H1 (cell line): ENCODE data around the gene OR51B2.

Experiments
- CEBPB ChIP-seq: IDR thresholded peaks from 2 replicates; pipeline ENCODE4 v1.6.1; 2012; ENCODE audit warnings: low read depth, low read length
- EP300 ChIP-seq, 2 experiments: IDR thresholded peaks; 1 replicate in 1 of 2; 2 replicates in 1 of 2; pipeline ENCODE4 v1.6.1; 2011 to 2012; ENCODE audit warnings: low read depth in 2 of 2, low read length in 2 of 2, mild to moderate bottlenecking in 2 of 2, borderline replicate concordance in 1 of 2, inconsistent platforms in 1 of 2, moderate library complexity in 1 of 2
- EZH2 ChIP-seq: fragments of 200-600 bp; sonication (generic); IDR thresholded peaks from 2 replicates; pipeline ENCODE4 v1.7.1; 2012; ENCODE audit warnings: low read depth, mild to moderate bottlenecking, moderate library complexity, low read length, inconsistent platforms; ENCODE audit not compliant: severe bottlenecking
- NRF1 ChIP-seq: IDR thresholded peaks from 2 replicates; pipeline ENCODE4 v1.6.1; 2011; ENCODE audit warnings: mild to moderate bottlenecking, low read depth, low read length, improper control_type of control experiment
- POLR2A ChIP-seq, 2 experiments: IDR thresholded peaks; 1 replicate in 1 of 2; 2 replicates in 1 of 2; pipeline ENCODE4 v1.6.1; 2011; ENCODE audit warnings: low read depth in 2 of 2, low read length in 2 of 2, mild to moderate bottlenecking in 2 of 2; ENCODE audit errors: control extremely low read depth in 1 of 2
- TF ChIP-seq, protein P1 (sequence below), 3 experiments: IDR thresholded peaks; 1 replicate in 2 of 3; 2 replicates in 1 of 3; pipeline versions ENCODE4 v1.5.1 to v1.6.1; 2011; ENCODE audit warnings: low read length in 3 of 3, mild to moderate bottlenecking in 3 of 3, inconsistent platforms in 2 of 3, low read depth in 1 of 3, moderate library complexity in 1 of 3; ENCODE audit not compliant: insufficient read depth in 1 of 3; ENCODE audit errors: control extremely low read depth in 1 of 3

DNA sequence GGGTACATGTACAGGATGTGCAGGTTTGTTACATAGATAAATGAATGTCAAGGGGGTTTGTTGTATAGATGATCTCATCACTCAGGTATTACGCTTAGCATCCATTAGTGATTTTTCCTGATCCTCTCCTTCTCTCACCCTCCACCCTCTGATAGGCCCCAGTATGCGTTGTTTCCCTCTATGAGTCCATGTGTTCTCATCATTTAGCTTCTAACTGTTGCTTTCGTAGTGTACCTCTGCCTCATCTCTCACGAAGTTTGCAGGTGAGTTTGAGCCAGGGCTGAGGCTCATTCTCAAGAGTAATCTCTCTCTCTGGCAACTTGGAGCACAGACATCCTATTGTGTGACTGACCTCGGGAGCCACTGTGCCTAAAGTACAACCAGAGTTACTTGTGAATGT is 49.7 kb downstream of the OR51B2 start:
- TF ChIP-seq EP300 (IDR thresholded peaks at IDR 0.05; ENCODE audit: borderline replicate concordance in 1 of 2, low read depth in 2 of 2, low read length in 2 of 2): no peak
- TF ChIP-seq, protein P1, sequence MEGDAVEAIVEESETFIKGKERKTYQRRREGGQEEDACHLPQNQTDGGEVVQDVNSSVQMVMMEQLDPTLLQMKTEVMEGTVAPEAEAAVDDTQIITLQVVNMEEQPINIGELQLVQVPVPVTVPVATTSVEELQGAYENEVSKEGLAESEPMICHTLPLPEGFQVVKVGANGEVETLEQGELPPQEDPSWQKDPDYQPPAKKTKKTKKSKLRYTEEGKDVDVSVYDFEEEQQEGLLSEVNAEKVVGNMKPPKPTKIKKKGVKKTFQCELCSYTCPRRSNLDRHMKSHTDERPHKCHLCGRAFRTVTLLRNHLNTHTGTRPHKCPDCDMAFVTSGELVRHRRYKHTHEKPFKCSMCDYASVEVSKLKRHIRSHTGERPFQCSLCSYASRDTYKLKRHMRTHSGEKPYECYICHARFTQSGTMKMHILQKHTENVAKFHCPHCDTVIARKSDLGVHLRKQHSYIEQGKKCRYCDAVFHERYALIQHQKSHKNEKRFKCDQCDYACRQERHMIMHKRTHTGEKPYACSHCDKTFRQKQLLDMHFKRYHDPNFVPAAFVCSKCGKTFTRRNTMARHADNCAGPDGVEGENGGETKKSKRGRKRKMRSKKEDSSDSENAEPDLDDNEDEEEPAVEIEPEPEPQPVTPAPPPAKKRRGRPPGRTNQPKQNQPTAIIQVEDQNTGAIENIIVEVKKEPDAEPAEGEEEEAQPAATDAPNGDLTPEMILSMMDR (IDR thresholded peaks at IDR 0.05; ENCODE audit: control extremely low read depth in 1 of 3, insufficient read depth in 1 of 3, low read depth in 1 of 3, low read length in 3 of 3): no peak
- no peak for TF ChIP-seq POLR2A (IDR thresholded peaks at IDR 0.05; ENCODE audit: control extremely low read depth in 1 of 2, low read depth in 2 of 2, low read length in 2 of 2)
- TF ChIP-seq NRF1: no peak
- no peak for TF ChIP-seq CEBPB
- no peak for TF ChIP-seq EZH2
